SU-DHL-6 (cell line): ENCODE data around the gene ANXA4.

Experiments
- CTCF ChIP-seq: fragments of 200-600 bp; sonication (generic); IDR thresholded peaks from one replicate; pipeline ENCODE4 v1.5.1; 2017; ENCODE audit warnings: antibody characterized with exemption, mild to moderate bottlenecking, low read length, moderate library complexity; ENCODE audit not compliant: insufficient read depth, poor library complexity, severe bottlenecking
- EZH2phosphoT487 ChIP-seq: fragments of 200-600 bp; sonication (generic), shearing (Covaris generic); conservative IDR thresholded peaks from 2 replicates; pipeline ENCODE4 v1.6.1; 2018; ENCODE audit warnings: mild to moderate bottlenecking, antibody characterized with exemption, low read length, moderate library complexity, mixed read lengths

- no peak for TF ChIP-seq CTCF
- no peak for TF ChIP-seq EZH2phosphoT487
These were observed 40.6 kb upstream of the ANXA4 start for GRCh38 chr2:69701100-69701945.
